Measurements from ENCODE around the gene MYO15A.

MYO15A gene

DNA sequence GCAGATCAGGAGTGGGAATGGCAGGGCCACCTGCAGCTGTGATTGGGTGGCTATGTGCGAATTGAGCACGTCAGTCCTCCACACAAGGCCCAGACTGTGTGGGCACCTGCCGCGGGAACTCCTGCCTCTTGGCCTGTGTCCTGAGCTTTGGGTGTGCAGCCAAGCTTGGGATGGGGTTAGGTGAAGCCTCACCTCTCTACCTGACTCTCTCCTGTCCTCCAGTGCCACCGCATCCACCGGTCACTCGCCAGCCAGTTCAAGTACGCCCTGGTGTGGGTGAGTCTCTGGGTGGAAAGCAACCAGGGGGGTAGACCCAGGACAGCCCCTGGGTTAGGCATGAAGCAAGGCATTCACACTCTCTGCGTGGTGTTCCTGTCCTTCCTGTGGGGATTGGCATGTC is 2.3 kb upstream of the MYO15A start:
- Histone ChIP-seq H3K4me1 (ENCODE audit: control insufficient read depth, insufficient read depth, low read length) (no peaks in the 10 kb centered on the region), H3K27ac (ENCODE audit: low read depth, low read length) (no peak overlapping the region)

DNA sequence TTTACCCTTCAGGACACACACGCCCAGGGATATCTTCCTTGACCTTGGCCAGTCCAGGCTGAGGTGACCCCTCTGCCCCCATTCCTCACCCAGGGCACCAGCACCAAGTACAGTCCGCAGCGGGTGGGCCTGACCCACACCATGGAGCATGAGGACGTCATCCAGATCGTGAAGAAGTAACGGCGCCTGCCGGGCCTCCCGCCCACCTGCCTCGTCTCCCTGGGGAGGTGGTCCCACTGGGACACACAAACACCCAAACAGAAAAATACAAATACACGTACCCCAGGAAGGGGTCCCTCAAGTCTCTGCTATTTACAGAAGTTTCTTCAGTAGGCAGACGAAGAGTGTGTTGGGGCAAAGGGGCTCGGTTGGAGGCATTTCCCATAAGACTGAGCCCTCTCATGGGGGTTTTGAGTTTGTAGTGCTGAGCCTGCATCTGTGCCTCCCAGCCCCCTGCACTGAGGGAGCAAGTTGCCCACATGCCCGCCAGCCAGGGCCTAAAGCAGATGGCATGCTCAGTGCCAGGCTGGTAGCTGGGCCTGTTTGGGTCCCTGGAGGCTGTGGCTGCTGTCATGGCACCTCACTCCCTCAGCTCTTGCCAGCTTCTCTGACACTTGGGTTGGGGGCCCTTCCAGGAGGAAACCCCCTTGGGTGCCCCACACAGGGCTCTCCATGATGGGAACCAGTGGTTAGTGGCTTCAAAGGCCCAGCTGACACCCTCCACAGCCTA is 1.3 kb upstream of the MYO15A start:
- Histone ChIP-seq H3K4me3 (ENCODE audit: low read depth, low read length) (no peak overlapping the region), H3K9ac (ENCODE audit: low read depth, low read length) (no peak overlapping the region), H3K27me3 (ENCODE audit: control insufficient read depth, insufficient read depth, low read length) (no peaks in the 10 kb centered on the region), H3K9me3 (ENCODE audit: control insufficient read depth, insufficient read depth, low read length) (no peaks in the 10 kb centered on the region), H3K27ac (ENCODE audit: low read depth, low read length) (no peak overlapping the region), H3K36me3 (ENCODE audit: control insufficient read depth, insufficient read depth, low read length) (peaks cover 35% of the 10 kb centered on the region), H3K4me1 (ENCODE audit: control insufficient read depth, insufficient read depth, low read length) (no peaks in the 10 kb centered on the region)

More for the DNA sequence above, 2.3 kb upstream of the MYO15A start:
- Histone ChIP-seq H3K9me3 (ENCODE audit: control insufficient read depth, insufficient read depth, low read length) (no peaks in the 10 kb centered on the region), H3K27me3 (ENCODE audit: control insufficient read depth, insufficient read depth, low read length) (no peaks in the 10 kb centered on the region), H3K36me3 (ENCODE audit: control insufficient read depth, insufficient read depth, low read length) (peaks cover 44% of the 10 kb centered on the region), H3K4me3 (ENCODE audit: low read depth, low read length) (no peak overlapping the region), H3K9ac (ENCODE audit: low read depth, low read length) (no peak overlapping the region)

DNA sequence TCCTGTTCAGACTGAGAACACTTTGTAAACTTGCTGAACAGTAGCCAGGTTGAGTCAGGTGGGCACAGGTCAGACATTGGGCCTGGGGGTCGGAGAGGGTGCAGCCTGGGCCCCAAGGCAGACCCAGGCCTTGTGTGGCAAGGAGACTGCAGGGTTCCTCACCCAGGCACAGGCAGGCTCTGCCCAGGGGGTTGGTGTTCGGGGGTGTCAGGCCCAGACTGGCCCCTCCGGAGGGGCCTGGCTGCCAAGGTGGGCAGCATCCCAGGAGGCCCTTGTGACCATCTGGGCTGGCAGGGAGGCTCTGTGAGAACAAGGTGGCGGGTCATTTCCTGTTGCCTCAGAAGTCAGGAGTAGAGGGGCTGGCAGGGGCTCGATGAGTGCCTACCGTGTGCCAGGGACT is 585 bp upstream of the MYO15A start:
- no peak overlapping the region for H3K9ac ChIP-seq (ENCODE audit: low read depth, low read length)
- H3K4me3 ChIP-seq (ENCODE audit: low read depth, low read length): no peak overlapping the region
- H3K27me3 ChIP-seq (ENCODE audit: control insufficient read depth, insufficient read depth, low read length): no peaks in the 10 kb centered on the region
- H3K9me3 ChIP-seq (ENCODE audit: control insufficient read depth, insufficient read depth, low read length): no peaks in the 10 kb centered on the region
- H3K36me3 ChIP-seq (ENCODE audit: control insufficient read depth, insufficient read depth, low read length): peaks cover 35% of the 10 kb centered on the region
- H3K4me1 ChIP-seq (ENCODE audit: control insufficient read depth, insufficient read depth, low read length): no peaks in the 10 kb centered on the region
- H3K27ac ChIP-seq (ENCODE audit: low read depth, low read length): no peak overlapping the region

DNA sequence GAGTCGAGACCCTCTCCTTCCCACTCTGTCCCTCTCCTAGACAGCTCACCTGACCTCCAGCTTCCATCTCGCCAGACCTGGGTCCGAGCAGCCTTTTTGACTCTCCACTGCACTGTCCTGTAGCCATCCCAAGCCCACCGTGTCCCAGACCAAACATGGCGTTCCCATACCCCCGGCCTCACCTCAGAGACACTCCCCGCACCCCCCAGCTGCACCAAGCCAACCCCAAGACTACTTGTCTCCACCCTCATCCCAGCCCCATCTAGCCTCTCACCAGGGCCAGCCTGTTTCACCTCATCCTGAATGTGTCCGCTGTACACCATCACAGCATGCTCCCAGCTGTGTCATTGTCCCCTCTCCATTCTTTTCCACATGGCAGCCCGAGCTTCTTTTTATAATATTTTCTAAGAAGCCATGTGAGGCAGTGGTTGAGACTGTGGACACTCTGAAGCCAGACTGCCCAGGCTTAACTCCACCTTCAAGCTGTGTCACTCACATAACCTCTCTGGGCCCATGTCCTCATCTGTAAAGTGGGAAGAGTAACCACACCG is 1.5 kb downstream of the MYO15A start:
- H3K9ac ChIP-seq (ENCODE audit: low read depth, low read length): no peak overlapping the region
- H3K9me3 ChIP-seq (ENCODE audit: control insufficient read depth, insufficient read depth, low read length): no peaks in the 10 kb centered on the region
- no peak overlapping the region for H3K4me3 ChIP-seq (ENCODE audit: low read depth, low read length)
- peaks cover 21% of the 10 kb centered on the region for H3K36me3 ChIP-seq (ENCODE audit: control insufficient read depth, insufficient read depth, low read length)
- no peaks in the 10 kb centered on the region for H3K27me3 ChIP-seq (ENCODE audit: control insufficient read depth, insufficient read depth, low read length)
- no peaks in the 10 kb centered on the region for H3K4me1 ChIP-seq (ENCODE audit: control insufficient read depth, insufficient read depth, low read length)
- H3K27ac ChIP-seq (ENCODE audit: low read depth, low read length): no peak overlapping the region

DNA sequence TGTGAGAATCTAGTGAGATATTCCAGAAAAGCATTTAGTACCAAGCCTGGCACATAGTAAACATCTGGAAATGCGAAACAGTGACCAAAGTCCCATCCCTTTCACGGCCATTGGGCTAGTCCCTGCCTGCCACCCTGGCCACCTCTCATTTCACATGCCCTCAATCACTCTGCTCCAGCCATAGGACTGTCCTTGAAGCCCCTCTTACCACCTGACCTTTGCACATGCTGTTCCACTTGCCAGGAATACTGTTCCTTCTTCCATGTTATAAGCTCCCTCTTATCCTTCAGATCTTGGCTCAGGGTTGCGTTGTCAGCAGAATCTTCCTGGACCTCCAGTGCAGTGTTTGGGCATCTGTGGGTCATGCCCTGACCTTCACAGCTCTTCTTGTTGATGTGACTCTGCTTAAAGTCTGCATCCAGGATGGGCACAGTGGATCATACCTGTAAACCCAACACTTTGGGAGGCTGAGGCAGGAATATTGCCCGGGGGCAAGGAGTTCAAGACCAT is 2.1 kb downstream of the MYO15A start:
- Histone ChIP-seq H3K4me3 (ENCODE audit: low read depth, low read length) (no peak overlapping the region), H3K4me1 (ENCODE audit: control insufficient read depth, insufficient read depth, low read length) (no peaks in the 10 kb centered on the region), H3K36me3 (ENCODE audit: control insufficient read depth, insufficient read depth, low read length) (peaks cover 17% of the 10 kb centered on the region), H3K27me3 (ENCODE audit: control insufficient read depth, insufficient read depth, low read length) (no peaks in the 10 kb centered on the region), H3K27ac (ENCODE audit: low read depth, low read length) (no peak overlapping the region), H3K9me3 (ENCODE audit: control insufficient read depth, insufficient read depth, low read length) (no peaks in the 10 kb centered on the region), H3K9ac (ENCODE audit: low read depth, low read length) (no peak overlapping the region)

DNA sequence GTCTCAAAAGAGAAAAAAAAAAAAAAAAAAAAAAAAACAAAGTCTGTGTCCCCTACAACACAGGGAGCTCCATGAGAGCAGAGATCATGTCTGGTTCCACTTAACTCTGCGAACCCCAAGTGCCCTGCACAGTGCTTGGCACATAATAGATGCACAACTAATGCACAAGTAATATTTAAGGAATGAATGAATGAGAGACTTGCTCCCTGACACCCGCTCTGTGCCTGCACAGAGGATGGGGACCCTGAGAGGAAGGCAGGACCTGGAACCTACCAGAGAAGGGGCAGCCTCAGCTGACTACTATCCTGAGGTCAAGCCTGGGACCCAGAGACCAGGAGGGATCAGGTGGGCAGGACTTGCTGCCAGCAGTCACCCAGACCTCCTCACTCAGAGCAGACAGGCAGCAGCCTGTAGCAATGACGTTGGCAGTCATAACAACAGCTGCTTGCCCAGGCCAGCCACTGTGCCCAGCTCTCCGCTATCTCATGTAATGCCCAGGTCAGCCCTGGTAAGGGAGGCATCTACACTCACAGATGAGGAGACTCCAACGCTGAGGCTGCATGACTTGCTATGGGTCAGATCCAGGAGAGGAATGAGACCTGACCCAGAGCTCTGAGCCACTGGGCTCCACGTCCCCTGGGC is 2.9 kb downstream of the MYO15A start:
- Histone ChIP-seq H3K4me3 (ENCODE audit: low read depth, low read length) (no peak overlapping the region), H3K27me3 (ENCODE audit: control insufficient read depth, insufficient read depth, low read length) (no peaks in the 10 kb centered on the region), H3K9me3 (ENCODE audit: control insufficient read depth, insufficient read depth, low read length) (no peaks in the 10 kb centered on the region), H3K4me1 (ENCODE audit: control insufficient read depth, insufficient read depth, low read length) (no peaks in the 10 kb centered on the region), H3K9ac (ENCODE audit: low read depth, low read length) (peak overlapping the region; percentile 12; the same call in 1 of the 2 replicates), H3K27ac (ENCODE audit: low read depth, low read length) (no peak overlapping the region), H3K36me3 (ENCODE audit: control insufficient read depth, insufficient read depth, low read length) (peaks cover 10% of the 10 kb centered on the region)

DNA sequence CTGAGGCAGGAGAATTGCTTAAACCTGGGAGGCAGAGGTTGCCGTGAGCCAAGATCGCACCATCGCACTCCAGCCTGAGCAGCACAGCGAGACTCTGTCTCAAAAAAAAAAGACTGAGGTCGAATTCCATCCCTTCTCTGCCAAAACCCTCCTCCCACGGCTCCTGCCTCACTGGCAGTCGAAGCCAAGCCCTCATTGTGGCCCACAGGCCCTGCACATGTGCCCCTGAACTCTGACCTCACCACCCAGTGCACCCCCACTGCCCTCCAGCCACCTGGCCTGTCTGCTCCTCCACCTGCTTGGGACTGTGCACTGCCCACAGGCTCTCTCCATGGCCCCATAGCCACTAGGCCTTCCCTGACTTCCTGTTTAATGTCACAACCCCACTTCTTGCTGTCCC is 7.0 kb downstream of the MYO15A start:
- no peaks in the 10 kb centered on the region for H3K4me1 ChIP-seq (ENCODE audit: control insufficient read depth, insufficient read depth, low read length)
- H3K27ac ChIP-seq (ENCODE audit: low read depth, low read length): no peak overlapping the region
- no peak overlapping the region for H3K4me3 ChIP-seq (ENCODE audit: low read depth, low read length)
- no peak overlapping the region for H3K9ac ChIP-seq (ENCODE audit: low read depth, low read length)
- no peaks in the 10 kb centered on the region for H3K27me3 ChIP-seq (ENCODE audit: control insufficient read depth, insufficient read depth, low read length)
- H3K9me3 ChIP-seq (ENCODE audit: control insufficient read depth, insufficient read depth, low read length): peaks cover 9% of the 10 kb centered on the region; the same call in 1 of the 2 replicates
- no peaks in the 10 kb centered on the region for H3K36me3 ChIP-seq (ENCODE audit: control insufficient read depth, insufficient read depth, low read length)

DNA sequence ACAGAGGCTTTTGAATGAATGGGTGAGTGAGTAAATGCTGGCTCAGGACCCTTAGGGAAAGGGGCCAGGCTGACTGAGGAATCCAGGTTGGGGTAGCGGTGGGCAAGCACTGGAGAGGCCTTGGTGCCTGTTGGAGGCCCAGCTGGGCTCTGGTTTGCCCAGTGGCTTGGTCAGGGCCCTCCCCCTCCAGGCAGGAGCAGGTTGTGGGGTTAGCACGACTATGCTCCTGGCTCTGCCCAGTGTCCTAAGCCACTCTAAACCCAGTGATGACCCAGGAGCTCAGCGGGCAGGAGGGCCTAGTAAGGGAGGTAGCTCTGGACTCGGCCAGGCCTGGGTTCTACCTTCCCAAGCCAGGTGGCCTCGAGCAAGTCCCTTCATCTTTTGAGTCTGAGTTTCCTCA is 7.5 kb downstream of the MYO15A start:
- no peak overlapping the region for H3K9ac ChIP-seq (ENCODE audit: low read depth, low read length)

DNA sequence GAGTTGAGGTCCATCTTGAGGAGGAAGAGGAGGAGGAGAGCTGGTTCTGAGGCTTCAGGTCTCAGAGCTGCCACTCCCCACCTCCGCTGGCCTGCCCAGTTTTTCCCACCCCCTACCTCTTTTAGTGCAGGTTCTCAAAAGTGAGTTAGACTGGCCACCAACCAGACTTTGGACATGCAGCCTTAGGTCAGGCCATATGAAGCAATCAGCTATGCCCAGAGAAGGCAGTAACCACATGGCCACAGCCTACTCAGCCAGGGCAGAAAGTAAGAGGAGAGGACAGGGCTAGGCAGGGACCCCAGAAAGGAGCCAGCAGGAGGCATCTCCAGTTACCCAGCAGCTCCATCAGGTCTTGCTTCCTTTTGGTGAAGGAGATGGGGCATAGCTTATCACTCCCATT is 9.0 kb downstream of the MYO15A start:
- Histone ChIP-seq H3K36me3 (ENCODE audit: control insufficient read depth, insufficient read depth, low read length) (no peaks in the 10 kb centered on the region), H3K27me3 (ENCODE audit: control insufficient read depth, insufficient read depth, low read length) (no peaks in the 10 kb centered on the region), H3K9ac (ENCODE audit: low read depth, low read length) (no peak overlapping the region)

More for the DNA sequence above, 7.5 kb downstream of the MYO15A start:
- H3K4me1 ChIP-seq (ENCODE audit: control insufficient read depth, insufficient read depth, low read length): no peaks in the 10 kb centered on the region
- H3K4me3 ChIP-seq (ENCODE audit: low read depth, low read length): no peak overlapping the region
- H3K27me3 ChIP-seq (ENCODE audit: control insufficient read depth, insufficient read depth, low read length): no peaks in the 10 kb centered on the region
- H3K36me3 ChIP-seq (ENCODE audit: control insufficient read depth, insufficient read depth, low read length): no peaks in the 10 kb centered on the region
- no peak overlapping the region for H3K27ac ChIP-seq (ENCODE audit: low read depth, low read length)
- H3K9me3 ChIP-seq (ENCODE audit: control insufficient read depth, insufficient read depth, low read length): peaks cover 9% of the 10 kb centered on the region; the same call in 1 of the 2 replicates

DNA sequence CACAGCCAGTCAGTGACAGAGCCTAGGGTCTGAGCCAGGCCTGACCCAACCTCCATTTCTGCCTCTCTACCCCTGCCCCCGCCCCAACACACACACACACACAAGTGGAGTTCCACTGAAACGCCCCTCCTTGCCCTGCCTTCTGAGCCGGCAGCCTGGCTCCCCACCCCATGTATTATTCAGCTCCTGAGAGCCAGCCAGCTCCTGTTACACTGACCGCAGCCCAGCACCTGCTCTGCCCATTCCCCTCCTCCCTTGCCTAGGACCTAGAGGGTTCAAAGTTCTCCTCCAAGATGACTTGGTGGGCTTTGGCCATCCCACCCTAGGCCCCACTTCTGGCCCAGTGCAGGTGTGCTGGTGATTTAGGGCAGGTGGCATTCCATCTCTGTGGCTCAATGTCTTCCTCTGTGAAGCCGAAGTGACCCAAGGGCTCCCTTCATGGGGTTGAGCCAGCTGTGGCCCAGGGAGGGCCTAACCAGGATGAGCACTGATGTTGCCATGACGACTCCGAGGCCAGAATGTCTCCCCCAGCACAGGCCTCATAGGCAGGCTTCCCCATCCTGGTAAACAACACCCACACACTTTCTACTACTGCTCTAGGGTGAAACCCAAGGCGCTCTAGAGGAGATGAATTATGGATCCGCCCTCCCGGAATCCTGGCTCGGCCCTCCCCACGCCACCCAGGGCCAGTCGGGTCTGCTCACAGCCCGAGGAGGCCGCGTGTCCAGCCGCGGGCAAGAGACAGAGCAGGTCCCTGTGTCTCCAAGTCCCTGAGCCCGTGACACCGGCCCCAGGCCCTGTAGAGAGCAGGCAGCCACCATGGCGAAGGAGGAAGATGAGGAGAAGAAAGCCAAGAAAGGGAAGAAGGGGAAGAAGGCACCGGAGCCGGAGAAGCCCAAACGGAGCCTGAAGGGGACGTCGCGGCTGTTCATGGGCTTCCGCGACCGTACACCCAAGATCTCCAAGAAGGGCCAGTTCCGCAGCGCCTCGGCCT is 9.7 kb downstream of the MYO15A start:
- Histone ChIP-seq H3K27ac (ENCODE audit: low read depth, low read length) (no peak overlapping the region), H3K4me1 (ENCODE audit: control insufficient read depth, insufficient read depth, low read length) (no peaks in the 10 kb centered on the region), H3K9me3 (ENCODE audit: control insufficient read depth, insufficient read depth, low read length) (peaks cover 9% of the 10 kb centered on the region; the same call in 1 of the 2 replicates), H3K4me3 (ENCODE audit: low read depth, low read length) (no peak overlapping the region), H3K9ac (ENCODE audit: low read depth, low read length) (no peak overlapping the region), H3K27me3 (ENCODE audit: control insufficient read depth, insufficient read depth, low read length) (no peaks in the 10 kb centered on the region), H3K36me3 (ENCODE audit: control insufficient read depth, insufficient read depth, low read length) (no peaks in the 10 kb centered on the region)

More for the DNA sequence above, 9.0 kb downstream of the MYO15A start:
- H3K27ac ChIP-seq (ENCODE audit: low read depth, low read length): no peak overlapping the region
- no peak overlapping the region for H3K4me3 ChIP-seq (ENCODE audit: low read depth, low read length)
- peaks cover 9% of the 10 kb centered on the region; the same call in 1 of the 2 replicates for H3K9me3 ChIP-seq (ENCODE audit: control insufficient read depth, insufficient read depth, low read length)
- no peaks in the 10 kb centered on the region for H3K4me1 ChIP-seq (ENCODE audit: control insufficient read depth, insufficient read depth, low read length)
